DND-41 (cell line): ENCODE measurements around the gene CNNM3.

ENCODE experiments used
- ATAC-seq: fragments of 200-7000 bp; cut with Tn5 transposase; 3 replicates; pipeline ENCODE4 v1.9.1; 2021; ENCODE audit warnings: low read depth; ENCODE audit not compliant: insufficient read depth
- DNase-seq: peaks from one replicate; pipeline ENCODE4 v3.0.0-alpha.2; 2020
- H2AFZ ChIP-seq: 2 replicates; pipeline ENCODE4 v1.6.0; 2012; ENCODE audit warnings: low read depth, low read length
- H3K27ac ChIP-seq: 2 replicates; pipeline ENCODE4 v1.5.1; 2012; ENCODE audit warnings: low read length, inconsistent platforms
- H3K27me3 ChIP-seq: fragments of 200-600 bp; sonication (generic); 2 replicates; pipeline ENCODE4 v1.6.0; 2012; ENCODE audit warnings: low read length, mild to moderate bottlenecking, inconsistent platforms; ENCODE audit not compliant: insufficient read depth, poor library complexity
- H3K36me3 ChIP-seq: 2 replicates; pipeline ENCODE4 v1.5.1; 2012; ENCODE audit warnings: low read length, inconsistent platforms; ENCODE audit not compliant: insufficient read depth
- H3K4me1 ChIP-seq: 2 replicates; pipeline ENCODE4 v1.5.1; 2012; ENCODE audit warnings: mild to moderate bottlenecking, low read length; ENCODE audit not compliant: insufficient read depth
- H3K4me2 ChIP-seq: 2 replicates; pipeline ENCODE4 v1.6.0; 2012; ENCODE audit warnings: mild to moderate bottlenecking, moderate library complexity, low read length, inconsistent platforms; ENCODE audit not compliant: insufficient read depth
- H3K4me3 ChIP-seq, 2 experiments: fragments of 200-600 bp in 1 of 2; shearing (Covaris generic) in 1 of 2; 2 replicates each; pipeline ENCODE4 v1.5.1; 2012 to 2016; ENCODE audit warnings: inconsistent platforms in 2 of 2, low read length in 2 of 2, mild to moderate bottlenecking in 2 of 2, low read depth in 1 of 2, moderate library complexity in 1 of 2
- H3K79me2 ChIP-seq: 2 replicates; pipeline ENCODE4 v1.6.0; 2012; ENCODE audit warnings: low read length, inconsistent platforms; ENCODE audit not compliant: insufficient read depth
- H3K9ac ChIP-seq: 2 replicates; pipeline ENCODE4 v1.6.0; 2012; ENCODE audit warnings: low read depth, mild to moderate bottlenecking, inconsistent platforms, low read length, moderate library complexity
- H3K9me3 ChIP-seq: 2 replicates; pipeline ENCODE4 v1.5.1; 2012; ENCODE audit warnings: low read length, moderate library complexity, mild to moderate bottlenecking, inconsistent platforms; ENCODE audit not compliant: insufficient read depth, severe bottlenecking
- H4K20me1 ChIP-seq: 2 replicates; pipeline ENCODE4 v1.6.0; 2012; ENCODE audit warnings: low read length; ENCODE audit not compliant: insufficient read depth
- CTCF ChIP-seq: IDR thresholded peaks from 2 replicates; pipeline ENCODE4 v1.5.1; 2012; ENCODE audit warnings: borderline replicate concordance, low read length, moderate library complexity, mild to moderate bottlenecking; ENCODE audit not compliant: poor library complexity, severe bottlenecking; ENCODE audit errors: extremely low read depth
- EZH2 ChIP-seq: IDR thresholded peaks from 3 replicates; pipeline ENCODE4 v1.6.1; 2012; ENCODE audit warnings: borderline replicate concordance, low read depth, mild to moderate bottlenecking, moderate library complexity, low read length, inconsistent platforms; ENCODE audit not compliant: severe bottlenecking

The CNNM3 gene

DNA sequence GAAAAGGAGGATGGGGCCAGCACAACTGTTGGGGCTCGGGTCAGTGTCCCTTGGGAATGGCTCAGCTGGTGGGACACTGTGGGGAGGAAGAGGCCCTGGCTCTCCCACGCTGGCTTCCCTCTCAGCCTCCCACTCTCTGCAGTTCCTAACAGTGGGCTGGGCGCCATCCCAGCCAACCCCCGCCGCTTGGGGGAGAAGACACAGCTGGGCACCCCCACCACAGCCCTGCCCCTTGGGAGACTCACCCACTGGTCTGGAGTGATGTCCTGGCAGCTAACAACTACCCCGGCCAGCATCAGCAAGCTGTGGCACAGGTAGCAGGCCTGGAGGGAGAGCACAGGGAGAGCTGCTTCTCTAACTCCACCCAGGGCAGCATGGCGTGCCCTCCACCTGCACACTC, 62.1 kb downstream of the CNNM3 start:
- ATAC-seq (no peak), DNase-seq (no peak)
- Histone ChIP-seq H3K27me3 (peaks cover 17% of the 10 kb centered on the region), H3K4me2 (no peak overlapping the region), H3K27ac (no peak overlapping the region), H3K36me3 (no peaks in the 10 kb centered on the region), H4K20me1 (no peaks in the 10 kb centered on the region), H3K79me2 (no peaks in the 10 kb centered on the region), H3K9me3 (no peaks in the 10 kb centered on the region), H3K4me3 (no peak overlapping the region), H3K4me1 (no peaks in the 10 kb centered on the region), H2AFZ (no peak overlapping the region), H3K9ac (no peak overlapping the region)
- TF ChIP-seq CTCF = no peak
- TF ChIP-seq EZH2 = no peak

DNA sequence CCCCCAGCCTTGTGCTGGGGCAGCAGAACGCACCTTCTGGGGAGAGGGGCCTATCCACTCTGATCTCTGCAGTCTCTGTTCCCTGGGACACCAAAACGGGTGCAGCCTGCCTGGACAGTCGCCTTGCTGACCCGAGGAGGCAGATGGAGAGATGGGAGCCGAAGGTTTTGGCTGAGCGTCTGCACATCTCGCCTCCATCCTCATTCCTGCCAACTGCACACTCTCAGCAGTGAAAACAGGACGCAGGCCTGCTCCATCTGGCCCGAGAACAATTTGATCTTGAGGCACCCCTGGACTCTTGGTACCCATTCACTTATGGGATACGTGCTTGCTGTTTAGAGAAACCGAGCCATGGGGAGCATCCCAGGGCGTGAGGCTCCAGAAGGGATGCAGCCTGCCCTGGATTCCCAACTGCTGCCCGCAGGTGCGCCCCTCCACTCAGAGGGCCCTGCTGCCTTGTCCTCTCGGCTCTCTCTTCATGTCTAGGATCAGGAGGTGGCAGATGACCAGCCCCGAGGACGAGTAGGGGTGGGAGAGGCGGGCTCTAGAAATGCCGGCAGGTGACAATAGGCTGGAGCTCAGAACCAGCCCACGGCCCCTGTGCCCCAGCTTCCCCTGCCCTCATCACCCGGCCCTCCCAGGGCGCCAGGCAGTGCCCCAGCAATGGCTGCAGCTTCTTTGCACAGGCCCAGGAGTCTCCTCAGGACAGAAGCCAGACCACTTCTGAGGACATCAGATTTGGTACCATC, 62.9 kb downstream of the CNNM3 start:
- no peaks in the 10 kb centered on the region for H3K4me1 ChIP-seq
- H3K79me2 ChIP-seq = no peaks in the 10 kb centered on the region
- H3K27me3 ChIP-seq = peaks cover 17% of the 10 kb centered on the region
- no peaks in the 10 kb centered on the region for H3K36me3 ChIP-seq
- H3K4me3 ChIP-seq = no peak overlapping the region
- H4K20me1 ChIP-seq = no peaks in the 10 kb centered on the region
- H3K27ac ChIP-seq = no peak overlapping the region
- H3K4me2 ChIP-seq = no peak overlapping the region
- no peak for DNase-seq
- H3K9me3 ChIP-seq = no peaks in the 10 kb centered on the region
- no peak overlapping the region for H2AFZ ChIP-seq
- no peak overlapping the region for H3K9ac ChIP-seq
- ATAC-seq = no peak
- no peak for TF ChIP-seq CTCF
- TF ChIP-seq EZH2 = no peak

DNA sequence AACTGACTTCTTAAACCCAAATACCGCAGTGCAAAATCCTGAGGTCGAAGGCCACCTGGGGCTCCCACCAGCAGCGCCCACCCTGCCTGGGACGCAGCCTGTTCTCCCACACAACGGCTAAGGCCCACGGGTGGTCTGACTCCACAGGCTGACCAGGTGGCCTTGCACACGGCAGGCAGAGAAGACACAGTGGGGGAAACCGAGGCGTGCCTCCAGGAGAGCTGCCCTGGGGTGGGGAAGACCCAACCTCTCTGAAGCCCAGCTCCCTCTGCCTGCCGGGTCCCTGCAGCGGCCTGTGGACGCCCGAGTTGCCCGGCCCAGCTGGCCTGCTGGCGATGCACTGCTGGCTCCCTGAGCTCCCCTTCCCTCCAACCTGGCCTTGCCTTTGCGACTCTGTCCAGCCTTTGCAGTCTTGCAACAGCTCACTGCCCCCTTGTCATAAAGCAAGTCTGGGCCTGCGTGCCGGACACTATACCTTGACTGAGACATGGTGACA, 63.5 kb downstream of the CNNM3 start:
- Histone ChIP-seq H3K4me2 (no peak overlapping the region), H3K4me1 (no peaks in the 10 kb centered on the region), H4K20me1 (no peaks in the 10 kb centered on the region), H3K36me3 (no peaks in the 10 kb centered on the region), H2AFZ (no peak overlapping the region), H3K9me3 (no peaks in the 10 kb centered on the region), H3K79me2 (no peaks in the 10 kb centered on the region), H3K4me3 (no peak overlapping the region), H3K9ac (no peak overlapping the region), H3K27ac (no peak overlapping the region), H3K27me3 (peaks cover 22% of the 10 kb centered on the region)
- ATAC-seq (no peak), DNase-seq (no peak)
- TF ChIP-seq EZH2 (no peak), CTCF (no peak)

DNA sequence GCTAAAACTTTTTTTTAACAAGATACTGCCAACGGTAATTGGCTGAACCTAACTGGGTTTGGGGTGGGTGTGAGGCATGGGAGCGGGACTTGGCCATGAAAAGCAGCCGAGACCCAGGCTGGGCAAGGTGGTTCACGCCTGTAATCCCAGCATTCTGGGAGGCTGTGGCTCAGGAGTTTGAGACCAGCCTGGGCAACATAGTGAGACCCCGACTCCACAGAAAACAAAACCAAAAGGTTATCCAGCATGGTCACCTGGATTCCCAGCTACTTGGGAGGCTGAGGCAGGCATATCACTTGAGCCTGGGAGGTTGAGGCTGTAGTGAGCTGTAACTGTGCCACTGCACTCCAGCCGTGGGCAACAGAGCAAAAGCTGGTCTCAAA, 64.8 kb downstream of the CNNM3 start:
- no peak for DNase-seq
- TF ChIP-seq EZH2 (no peak), CTCF (no peak)
- Histone ChIP-seq H3K4me3 (no peak overlapping the region), H3K27ac (no peak overlapping the region), H3K4me2 (no peak overlapping the region), H2AFZ (no peak overlapping the region), H3K9me3 (no peaks in the 10 kb centered on the region), H3K4me1 (no peaks in the 10 kb centered on the region), H4K20me1 (no peaks in the 10 kb centered on the region), H3K36me3 (no peaks in the 10 kb centered on the region), H3K9ac (no peak overlapping the region), H3K79me2 (no peaks in the 10 kb centered on the region), H3K27me3 (peaks cover 22% of the 10 kb centered on the region)
- no peak for ATAC-seq
